GM06990 (cell line): ENCODE measurements around the gene ZKSCAN1.
"Not testable (repeated sequence)": the region's sequence is repeated elsewhere in the genome, so short reads cannot be mapped to it uniquely, and the experiment has no call there.

Experiments used
- DNase-seq: peaks from one replicate; pipeline ENCODE4 v3.0.0-alpha.2; 2011; ENCODE audit not compliant: insufficient read length; ENCODE audit errors: extremely low read depth
- H3K27me3 ChIP-seq: replicated peaks from 2 replicates; pipeline ENCODE4 v1.6.0; 2011; ENCODE audit warnings: low read length; ENCODE audit not compliant: control insufficient read depth, insufficient read depth
- H3K36me3 ChIP-seq: 2 replicates; pipeline ENCODE4 v1.5.1; 2011; ENCODE audit warnings: low read length; ENCODE audit not compliant: control insufficient read depth, insufficient read depth
- H3K4me3 ChIP-seq: replicated peaks from 2 replicates; pipeline ENCODE4 v1.5.1; 2011; ENCODE audit warnings: low read depth, mild to moderate bottlenecking, control low read depth, low read length
- TF ChIP-seq, protein P1 (sequence below): IDR thresholded peaks from 2 replicates; pipeline ENCODE4 v1.5.1; 2011; ENCODE audit warnings: low read length, control low read depth, mild to moderate bottlenecking, inconsistent platforms; ENCODE audit not compliant: insufficient read depth, poor library complexity, severe bottlenecking

The ZKSCAN1 gene

DNA sequence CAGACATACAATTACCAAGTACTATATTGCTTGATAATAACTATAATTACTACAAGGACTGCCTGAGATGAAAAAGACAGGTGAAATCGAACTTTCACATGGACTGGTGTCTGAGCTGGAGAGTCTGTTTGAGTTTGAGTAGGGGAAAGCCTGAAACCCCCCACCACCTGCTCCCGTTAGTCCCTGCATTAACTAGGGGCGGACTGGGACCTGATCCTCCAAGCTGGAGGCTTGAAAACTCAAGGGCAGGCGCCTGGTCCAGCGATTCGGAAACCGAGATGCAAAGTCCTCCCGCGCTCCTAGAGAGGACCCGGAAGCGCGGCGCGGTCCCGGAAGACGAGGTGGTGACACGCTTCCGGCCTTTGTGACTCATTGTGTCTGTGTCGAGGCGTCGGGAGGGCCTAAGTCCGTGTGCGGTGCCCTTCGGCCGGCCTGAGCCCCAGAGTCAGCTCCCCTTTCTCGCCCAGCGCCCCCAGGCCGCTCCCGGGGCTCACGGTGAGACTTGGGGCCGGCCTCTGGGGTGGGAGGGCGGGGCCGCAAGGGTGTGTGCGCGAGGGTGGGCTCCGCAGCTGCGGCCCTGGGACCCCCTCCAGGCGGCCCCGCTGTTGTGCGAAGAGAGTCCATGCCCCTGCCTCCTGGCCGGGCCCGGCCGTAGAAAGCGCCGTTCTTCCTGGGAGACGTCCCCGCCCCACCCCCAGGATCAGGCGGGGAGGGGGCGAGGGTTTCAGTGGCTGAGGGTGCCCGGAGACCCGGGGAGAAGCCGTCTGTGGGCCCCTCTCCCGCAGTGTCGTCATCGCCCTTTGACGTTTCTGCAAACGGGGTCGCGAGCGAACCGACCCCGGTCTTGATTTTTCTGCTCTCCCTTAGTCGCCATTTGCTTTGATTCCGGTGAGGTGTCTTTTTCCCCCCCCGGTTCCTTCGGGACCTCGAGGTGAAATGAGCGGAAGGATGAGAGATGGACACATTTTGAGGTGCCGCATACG, at the start of gene ZKSCAN1:
Gene ZKSCAN1, plus strand, starts transcription at position 365 of the 983 bp plus-strand sequence. CDS start 7,911 bp downstream, outside the sequence.
- DNase-seq: peak; percentile 90
- Histone ChIP-seq H3K4me3 (peak within 1 kb of the TSS; percentile 91), H3K27me3 (no peaks in the 10 kb centered on the region), H3K36me3 (no peaks in the 10 kb centered on the region; the same call in 1 of the 2 replicates)
- TF ChIP-seq, protein P1, sequence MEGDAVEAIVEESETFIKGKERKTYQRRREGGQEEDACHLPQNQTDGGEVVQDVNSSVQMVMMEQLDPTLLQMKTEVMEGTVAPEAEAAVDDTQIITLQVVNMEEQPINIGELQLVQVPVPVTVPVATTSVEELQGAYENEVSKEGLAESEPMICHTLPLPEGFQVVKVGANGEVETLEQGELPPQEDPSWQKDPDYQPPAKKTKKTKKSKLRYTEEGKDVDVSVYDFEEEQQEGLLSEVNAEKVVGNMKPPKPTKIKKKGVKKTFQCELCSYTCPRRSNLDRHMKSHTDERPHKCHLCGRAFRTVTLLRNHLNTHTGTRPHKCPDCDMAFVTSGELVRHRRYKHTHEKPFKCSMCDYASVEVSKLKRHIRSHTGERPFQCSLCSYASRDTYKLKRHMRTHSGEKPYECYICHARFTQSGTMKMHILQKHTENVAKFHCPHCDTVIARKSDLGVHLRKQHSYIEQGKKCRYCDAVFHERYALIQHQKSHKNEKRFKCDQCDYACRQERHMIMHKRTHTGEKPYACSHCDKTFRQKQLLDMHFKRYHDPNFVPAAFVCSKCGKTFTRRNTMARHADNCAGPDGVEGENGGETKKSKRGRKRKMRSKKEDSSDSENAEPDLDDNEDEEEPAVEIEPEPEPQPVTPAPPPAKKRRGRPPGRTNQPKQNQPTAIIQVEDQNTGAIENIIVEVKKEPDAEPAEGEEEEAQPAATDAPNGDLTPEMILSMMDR: no peak

DNA sequence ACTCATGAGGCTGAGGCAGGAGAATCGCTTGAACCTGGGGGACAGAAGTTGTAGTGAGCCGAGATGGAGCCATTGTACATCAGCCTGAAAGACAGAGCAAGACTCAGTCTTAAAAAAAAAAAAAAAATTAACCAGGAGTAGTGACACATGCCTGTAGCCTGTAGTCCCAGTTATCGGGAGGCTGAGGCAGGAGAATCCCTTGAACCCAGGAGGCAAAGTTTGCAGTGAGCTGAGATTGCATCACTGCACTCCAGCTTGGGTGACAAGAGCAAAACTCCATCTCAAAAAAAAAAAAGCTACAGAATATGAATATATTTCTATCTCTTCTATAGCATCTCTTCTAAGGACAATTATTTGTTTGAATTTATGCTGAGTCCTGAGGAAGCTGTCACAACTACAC, 46.1 kb upstream of the ZKSCAN1 start:
- TF ChIP-seq, protein P1: no peak
- DNase-seq: no peak
- H3K4me3 ChIP-seq: no peak overlapping the region
- H3K27me3 ChIP-seq: no peaks in the 10 kb centered on the region; the same call in 1 of the 2 replicates
- H3K36me3 ChIP-seq: no peaks in the 10 kb centered on the region

DNA sequence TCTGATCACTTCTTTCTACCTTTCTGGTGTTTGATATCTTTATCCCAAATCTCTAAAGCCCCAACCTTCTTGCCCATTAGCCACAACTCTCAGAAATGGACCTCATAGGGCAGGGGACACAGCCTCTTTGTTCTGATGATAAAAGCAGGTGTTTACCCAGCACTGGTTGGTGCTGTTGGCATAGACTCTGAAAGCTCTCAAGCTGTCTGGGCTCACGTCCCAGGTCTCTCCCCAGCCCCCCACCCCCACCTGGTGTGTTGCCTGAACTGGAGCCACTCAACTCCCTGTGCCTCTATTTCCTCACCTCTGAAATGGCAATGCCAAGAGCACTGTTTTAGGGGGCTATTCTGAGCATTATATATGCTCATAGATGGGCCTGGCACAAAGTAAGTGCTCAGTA, 45.6 kb upstream of the ZKSCAN1 start:
- not testable (repeated sequence) for DNase-seq, H3K36me3 ChIP-seq, H3K27me3 ChIP-seq, H3K4me3 ChIP-seq

DNA sequence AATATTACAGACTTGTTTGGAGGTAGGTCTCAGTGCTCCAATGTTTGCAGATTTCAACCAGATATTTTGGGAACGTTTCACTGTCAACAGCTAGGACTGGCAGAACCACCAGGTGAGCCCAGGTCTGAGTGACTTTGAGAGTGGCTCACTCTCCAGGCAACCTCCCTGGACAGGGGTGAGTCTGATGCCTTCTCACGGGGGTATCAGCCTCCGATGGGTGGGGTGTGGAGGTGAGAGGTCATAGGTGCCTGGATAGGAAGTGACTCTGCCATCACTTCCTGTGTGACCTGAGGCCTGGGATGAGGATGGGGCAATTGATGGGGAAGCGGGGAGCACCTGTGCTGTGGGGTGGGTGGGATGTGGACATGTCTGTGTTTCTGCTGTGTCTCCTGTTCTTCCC, 44.2 kb upstream of the ZKSCAN1 start:
- Histone ChIP-seq H3K4me3 (no peak overlapping the region), H3K36me3 (no peaks in the 10 kb centered on the region), H3K27me3 (no peaks in the 10 kb centered on the region; the same call in 1 of the 2 replicates)
- TF ChIP-seq, protein P1: no peak
- DNase-seq: no peak

DNA sequence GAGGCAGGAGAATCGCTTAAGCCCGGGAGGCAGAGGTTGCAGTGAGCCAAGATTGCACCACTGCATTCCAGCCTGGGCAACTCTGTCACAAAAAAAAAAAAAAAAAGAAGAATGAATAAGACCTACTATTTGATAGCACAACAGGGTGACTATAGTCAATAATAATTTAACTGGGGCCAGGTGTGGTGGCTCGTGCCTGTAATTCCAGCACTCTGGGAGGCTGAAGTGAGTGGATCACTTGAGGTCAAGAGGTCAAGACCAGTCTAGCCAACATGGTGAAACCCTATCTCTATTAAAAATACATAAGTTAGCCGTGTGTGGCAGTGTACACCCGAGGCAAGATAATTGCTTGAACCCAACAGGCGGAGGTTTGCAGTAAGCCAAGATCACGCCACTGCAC, 41.6 kb upstream of the ZKSCAN1 start:
- H3K4me3 ChIP-seq, DNase-seq, H3K36me3 ChIP-seq, H3K27me3 ChIP-seq: not testable (repeated sequence)

DNA sequence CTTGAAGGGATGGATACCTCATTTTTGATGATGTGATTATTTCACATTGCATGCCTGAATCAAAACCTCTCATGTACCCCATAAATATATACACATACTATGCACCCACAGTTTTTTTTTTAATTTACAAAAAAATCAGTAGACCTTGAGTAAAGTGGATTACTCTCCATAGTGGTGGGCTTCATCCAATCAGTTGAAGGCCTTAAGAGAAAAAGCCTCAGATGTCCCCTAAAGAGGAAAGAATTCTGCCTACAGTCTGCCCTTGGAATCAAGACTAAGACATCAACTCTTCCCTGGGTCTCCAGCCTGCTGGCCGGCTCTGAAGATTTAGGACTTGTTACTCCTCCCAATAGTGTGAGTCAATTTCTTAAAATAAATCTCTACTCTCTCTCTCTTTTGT, 40.7 kb upstream of the ZKSCAN1 start:
- Histone ChIP-seq H3K4me3 (no peak overlapping the region), H3K36me3 (no peaks in the 10 kb centered on the region), H3K27me3 (no peaks in the 10 kb centered on the region)
- TF ChIP-seq, protein P1: no peak
- DNase-seq: no peak
